ENCODE data around the gene NHEJ1.

The NHEJ1 gene

GRCh38 chr2:219124381-219125110 is 36.1 kb downstream of the NHEJ1 start:
- peaks cover 72% of the 10 kb centered on the region for H3K4me1 ChIP-seq (ENCODE audit: control insufficient read depth, insufficient read depth, low read length)
- no peak overlapping the region for H3K4me3 ChIP-seq (ENCODE audit: low read length)
- no peaks in the 10 kb centered on the region for H3K27me3 ChIP-seq (ENCODE audit: control insufficient read depth, insufficient read depth, low read length)
- H3K9ac ChIP-seq (ENCODE audit: low read length), result no peak overlapping the region
- H3K36me3 ChIP-seq (ENCODE audit: control insufficient read depth, insufficient read depth, low read length), result no peaks in the 10 kb centered on the region
- no peaks in the 10 kb centered on the region for H3K9me3 ChIP-seq (ENCODE audit: control insufficient read depth, low read length)

GRCh38 chr2:219123356-219124135 is 37.1 kb downstream of the NHEJ1 start:
- Histone ChIP-seq H3K4me1 (ENCODE audit: control insufficient read depth, insufficient read depth, low read length) (peaks cover 68% of the 10 kb centered on the region), H3K27me3 (ENCODE audit: control insufficient read depth, insufficient read depth, low read length) (no peaks in the 10 kb centered on the region), H3K4me3 (ENCODE audit: low read length) (no peak overlapping the region), H3K36me3 (ENCODE audit: control insufficient read depth, insufficient read depth, low read length) (no peaks in the 10 kb centered on the region), H3K9ac (ENCODE audit: low read length) (no peak overlapping the region), H3K9me3 (ENCODE audit: control insufficient read depth, low read length) (no peaks in the 10 kb centered on the region)

- H3K36me3 ChIP-seq (ENCODE audit: control insufficient read depth, insufficient read depth, low read length), result no peaks in the 10 kb centered on the region
- peaks cover 62% of the 10 kb centered on the region for H3K4me1 ChIP-seq (ENCODE audit: control insufficient read depth, insufficient read depth, low read length)
- H3K9ac ChIP-seq (ENCODE audit: low read length), result peak overlapping the region; percentile 0
- H3K9me3 ChIP-seq (ENCODE audit: control insufficient read depth, low read length), result no peaks in the 10 kb centered on the region
- H3K4me3 ChIP-seq (ENCODE audit: low read length), result no peak overlapping the region
- no peaks in the 10 kb centered on the region for H3K27me3 ChIP-seq (ENCODE audit: control insufficient read depth, insufficient read depth, low read length)
Measured at GRCh38 chr2:219122202-219122980, 38.2 kb downstream of the NHEJ1 start.

- H3K4me1 ChIP-seq (ENCODE audit: control insufficient read depth, insufficient read depth, low read length), result peaks cover 50% of the 10 kb centered on the region
- no peak overlapping the region for H3K9ac ChIP-seq (ENCODE audit: low read length)
Measured at GRCh38 chr2:219120082-219120481, 40.5 kb downstream of the NHEJ1 start.

GRCh38 chr2:219119422-219120043 is 41.1 kb downstream of the NHEJ1 start:
- no peaks in the 10 kb centered on the region for H3K9me3 ChIP-seq (ENCODE audit: control insufficient read depth, low read length)
- H3K4me3 ChIP-seq (ENCODE audit: low read length), result no peak overlapping the region
- H3K36me3 ChIP-seq (ENCODE audit: control insufficient read depth, insufficient read depth, low read length), result no peaks in the 10 kb centered on the region
- H3K27me3 ChIP-seq (ENCODE audit: control insufficient read depth, insufficient read depth, low read length), result no peaks in the 10 kb centered on the region
- H3K9ac ChIP-seq (ENCODE audit: low read length), result no peak overlapping the region
- peaks cover 44% of the 10 kb centered on the region for H3K4me1 ChIP-seq (ENCODE audit: control insufficient read depth, insufficient read depth, low read length)

More at GRCh38 chr2:219120082-219120481, 40.5 kb downstream of the NHEJ1 start:
- Histone ChIP-seq H3K4me3 (ENCODE audit: low read length) (no peak overlapping the region), H3K27me3 (ENCODE audit: control insufficient read depth, insufficient read depth, low read length) (no peaks in the 10 kb centered on the region), H3K9me3 (ENCODE audit: control insufficient read depth, low read length) (no peaks in the 10 kb centered on the region), H3K36me3 (ENCODE audit: control insufficient read depth, insufficient read depth, low read length) (no peaks in the 10 kb centered on the region)

GRCh38 chr2:219118504-219118903 is 42.1 kb downstream of the NHEJ1 start:
- Histone ChIP-seq H3K36me3 (ENCODE audit: control insufficient read depth, insufficient read depth, low read length) (no peaks in the 10 kb centered on the region), H3K9ac (ENCODE audit: low read length) (no peak overlapping the region), H3K4me1 (ENCODE audit: control insufficient read depth, insufficient read depth, low read length) (peaks cover 39% of the 10 kb centered on the region), H3K9me3 (ENCODE audit: control insufficient read depth, low read length) (no peaks in the 10 kb centered on the region), H3K4me3 (ENCODE audit: low read length) (no peak overlapping the region), H3K27me3 (ENCODE audit: control insufficient read depth, insufficient read depth, low read length) (no peaks in the 10 kb centered on the region)

GRCh38 chr2:219116776-219117646 is 43.6 kb downstream of the NHEJ1 start:
- Histone ChIP-seq H3K4me1 (ENCODE audit: control insufficient read depth, insufficient read depth, low read length) (peaks cover 37% of the 10 kb centered on the region), H3K9ac (ENCODE audit: low read length) (no peak overlapping the region), H3K4me3 (ENCODE audit: low read length) (no peak overlapping the region), H3K27me3 (ENCODE audit: control insufficient read depth, insufficient read depth, low read length) (no peaks in the 10 kb centered on the region), H3K9me3 (ENCODE audit: control insufficient read depth, low read length) (no peaks in the 10 kb centered on the region), H3K36me3 (ENCODE audit: control insufficient read depth, insufficient read depth, low read length) (no peaks in the 10 kb centered on the region)

GRCh38 chr2:219112651-219113338 is 47.8 kb downstream of the NHEJ1 start:
- no peak overlapping the region for H3K9ac ChIP-seq (ENCODE audit: low read length)
- no peaks in the 10 kb centered on the region for H3K36me3 ChIP-seq (ENCODE audit: control insufficient read depth, insufficient read depth, low read length)
- no peaks in the 10 kb centered on the region for H3K9me3 ChIP-seq (ENCODE audit: control insufficient read depth, low read length)
- H3K27me3 ChIP-seq (ENCODE audit: control insufficient read depth, insufficient read depth, low read length), result no peaks in the 10 kb centered on the region
- peaks cover 72% of the 10 kb centered on the region for H3K4me1 ChIP-seq (ENCODE audit: control insufficient read depth, insufficient read depth, low read length)
- no peak overlapping the region for H3K4me3 ChIP-seq (ENCODE audit: low read length)

- H3K4me1 ChIP-seq (ENCODE audit: control insufficient read depth, insufficient read depth, low read length), result peaks cover 72% of the 10 kb centered on the region
- H3K4me3 ChIP-seq (ENCODE audit: low read length), result no peak overlapping the region
- no peak overlapping the region for H3K9ac ChIP-seq (ENCODE audit: low read length)
- no peaks in the 10 kb centered on the region for H3K36me3 ChIP-seq (ENCODE audit: control insufficient read depth, insufficient read depth, low read length)
- H3K27me3 ChIP-seq (ENCODE audit: control insufficient read depth, insufficient read depth, low read length), result no peaks in the 10 kb centered on the region
- no peaks in the 10 kb centered on the region for H3K9me3 ChIP-seq (ENCODE audit: control insufficient read depth, low read length)
Measured at GRCh38 chr2:219112062-219112406, 48.6 kb downstream of the NHEJ1 start.

GRCh38 chr2:219111375-219112061 is 49.1 kb downstream of the NHEJ1 start:
- Histone ChIP-seq H3K4me1 (ENCODE audit: control insufficient read depth, insufficient read depth, low read length) (peaks cover 68% of the 10 kb centered on the region), H3K36me3 (ENCODE audit: control insufficient read depth, insufficient read depth, low read length) (no peaks in the 10 kb centered on the region), H3K9me3 (ENCODE audit: control insufficient read depth, low read length) (no peaks in the 10 kb centered on the region), H3K9ac (ENCODE audit: low read length) (no peak overlapping the region), H3K4me3 (ENCODE audit: low read length) (no peak overlapping the region), H3K27me3 (ENCODE audit: control insufficient read depth, insufficient read depth, low read length) (no peaks in the 10 kb centered on the region)
